AG20443 (cell line): ENCODE data around the gene RAC3.

Source experiments
- DNase-seq: peaks from one replicate; pipeline ENCODE4 v3.0.0; 2012; ENCODE audit warnings: low spot score, mixed read lengths

The RAC3 gene

GRCh38 chr17:82013341-82013740, 18.1 kb upstream of the RAC3 start:
- no peak for DNase-seq

GRCh38 chr17:82013772-82014321, 17.6 kb upstream of the RAC3 start:
- DNase-seq = no peak

GRCh38 chr17:82014432-82014831, 17.0 kb upstream of the RAC3 start:
- DNase-seq = no peak

- no peak for DNase-seq
These were observed 16.5 kb upstream of the RAC3 start for GRCh38 chr17:82014971-82015310.

GRCh38 chr17:82015311-82015971, 16.0 kb upstream of the RAC3 start:
- no peak for DNase-seq

- no peak for DNase-seq
These were observed 15.2 kb upstream of the RAC3 start for GRCh38 chr17:82016061-82016874.

- DNase-seq = no peak
These were observed 14.5 kb upstream of the RAC3 start for GRCh38 chr17:82016875-82017459.

GRCh38 chr17:82017612-82018151, 13.8 kb upstream of the RAC3 start:
- no peak for DNase-seq

GRCh38 chr17:82018152-82018988, 13.1 kb upstream of the RAC3 start:
- no peak for DNase-seq

- DNase-seq = no peak
These were observed 12.3 kb upstream of the RAC3 start for GRCh38 chr17:82018989-82019689.

- DNase-seq = peak; percentile 50
These were observed 11.5 kb upstream of the RAC3 start for GRCh38 chr17:82019690-82020571.

GRCh38 chr17:82020572-82021106, 10.8 kb upstream of the RAC3 start:
- no peak for DNase-seq

GRCh38 chr17:82021107-82021899, 10.2 kb upstream of the RAC3 start:
- DNase-seq = peak; percentile 81

- DNase-seq = no peak
These were observed 9.6 kb upstream of the RAC3 start for GRCh38 chr17:82021900-82022309.

- DNase-seq = no peak
These were observed 9.0 kb upstream of the RAC3 start, which contains the start of gene CENPX for GRCh38 chr17:82022310-82022980. Gene CENPX, minus strand, starts transcription at chr17:82022878. Its CDS starts 17 bp downstream, at chr17:82022861.

- DNase-seq = peak; percentile 99
These were observed 8.5 kb upstream of the RAC3 start, which contains the start of gene LRRC45 for GRCh38 chr17:82022981-82023446. Gene LRRC45, plus strand, starts transcription at chr17:82023305. Its CDS starts 339 bp downstream, at chr17:82023644.

- DNase-seq = peak; percentile 41
These were observed 7.8 kb upstream of the RAC3 start for GRCh38 chr17:82023447-82024241.
